ENCODE data around the gene ACTA2.
A peak's percentile ranks its signal among the peaks of the same experiment; 100 is the strongest.
"Not testable (repeated sequence)": the region's sequence is repeated elsewhere in the genome, so short reads cannot be mapped to it uniquely, and the experiment has no call there.

ACTA2 gene

DNA sequence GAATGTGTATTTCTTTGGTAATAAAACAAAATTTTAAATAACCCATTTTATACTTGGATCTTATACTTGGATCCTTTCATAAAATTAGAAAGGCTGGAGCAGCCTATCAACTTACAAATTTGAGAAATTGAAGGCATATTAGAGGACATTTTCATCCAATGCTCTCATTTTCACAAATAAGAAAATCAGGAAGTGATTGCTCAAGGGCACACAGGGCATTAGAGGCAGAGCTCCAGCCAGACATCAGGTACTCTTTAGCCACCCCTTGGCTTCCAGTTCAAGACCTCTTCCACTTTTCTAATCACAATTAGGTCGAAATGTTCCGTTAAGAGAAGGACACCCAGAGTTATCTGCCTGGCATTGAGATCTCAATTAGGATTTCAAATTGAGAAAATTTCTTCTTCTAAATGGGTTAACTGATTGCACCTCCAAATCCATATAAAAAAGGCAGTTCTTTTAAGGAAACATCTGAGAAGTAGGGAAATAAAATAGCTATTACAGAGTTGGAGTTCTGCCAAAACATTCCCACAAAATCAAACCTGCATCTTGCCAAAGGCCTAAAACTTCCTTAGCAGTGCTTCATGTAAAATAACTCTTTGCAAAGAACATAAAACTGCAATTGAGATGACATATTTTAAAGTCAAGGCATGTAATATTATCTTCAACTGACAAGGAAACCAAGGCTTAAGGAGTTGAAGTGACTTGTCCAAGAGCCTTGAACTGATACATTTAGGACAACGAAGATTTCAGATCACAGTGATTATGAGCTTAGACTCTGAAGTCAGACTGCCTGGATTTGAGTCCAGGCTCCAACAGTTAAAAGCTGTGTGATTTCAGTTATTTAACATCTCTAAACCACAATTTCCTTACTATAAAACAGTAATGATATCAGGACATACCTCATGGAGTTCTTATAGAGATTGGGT is 2.4 kb downstream of the ACTA2 start:
- no peak for DNase-seq (ENCODE audit: low read depth in 2 of 2)

GRCh38 chr10:88949051-88949450 is 3.5 kb downstream of the ACTA2 start:
- DNase-seq (ENCODE audit: low read depth in 2 of 2), result no peak

DNA sequence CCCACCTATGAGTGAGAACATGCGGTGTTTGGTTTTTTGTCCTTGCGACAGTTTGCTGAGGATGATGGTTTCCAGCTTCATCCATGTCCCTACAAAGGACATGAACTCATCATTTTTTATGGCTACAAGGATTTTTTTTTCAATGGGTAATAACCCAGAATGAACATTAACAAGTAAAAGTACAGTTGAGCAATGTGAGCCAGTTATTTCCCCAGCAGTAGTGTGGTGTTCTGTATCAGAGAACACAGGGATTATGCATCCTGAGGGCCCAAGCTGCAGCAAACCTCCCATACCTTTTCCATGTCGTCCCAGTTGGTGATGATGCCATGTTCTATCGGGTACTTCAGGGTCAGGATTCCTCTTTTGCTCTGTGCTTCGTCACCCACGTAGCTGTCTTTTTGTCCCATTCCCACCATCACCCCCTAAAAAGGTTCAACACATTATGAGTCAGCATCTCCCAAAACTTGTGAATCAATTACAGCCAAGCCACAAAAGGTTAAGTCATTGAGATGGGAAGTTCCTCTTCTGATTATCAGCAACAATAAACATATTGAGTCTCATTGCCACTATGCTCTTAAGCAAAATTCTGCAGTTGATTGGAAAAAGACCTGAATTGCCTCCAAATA is 5.5 kb downstream of the ACTA2 start:
- no peak for DNase-seq (ENCODE audit: low read depth in 2 of 2)

DNA sequence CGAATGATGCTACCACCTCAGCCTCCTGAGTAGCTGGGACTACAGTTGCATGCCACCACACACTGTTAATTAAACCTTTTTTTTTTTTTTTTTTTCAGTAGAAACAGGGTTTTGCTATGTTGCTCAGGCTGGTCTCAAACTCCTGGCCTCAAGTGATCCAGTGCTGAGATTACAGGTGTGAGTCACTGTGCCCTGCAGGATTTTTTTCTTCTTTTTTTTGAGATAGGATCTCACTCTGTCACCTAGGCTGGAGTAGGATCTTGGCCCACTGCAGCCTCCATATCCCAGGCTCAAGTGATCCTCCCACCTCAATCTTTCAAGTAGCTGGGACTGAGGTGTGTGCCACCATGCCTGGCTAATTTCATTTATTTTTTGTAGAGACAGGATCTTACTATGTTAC is 6.4 kb downstream of the ACTA2 start:
- DNase-seq (ENCODE audit: low read depth in 2 of 2), result no peak

GRCh38 chr10:88944813-88945212 is 7.8 kb downstream of the ACTA2 start:
- DNase-seq (ENCODE audit: low read depth in 2 of 2), result no peak

DNA sequence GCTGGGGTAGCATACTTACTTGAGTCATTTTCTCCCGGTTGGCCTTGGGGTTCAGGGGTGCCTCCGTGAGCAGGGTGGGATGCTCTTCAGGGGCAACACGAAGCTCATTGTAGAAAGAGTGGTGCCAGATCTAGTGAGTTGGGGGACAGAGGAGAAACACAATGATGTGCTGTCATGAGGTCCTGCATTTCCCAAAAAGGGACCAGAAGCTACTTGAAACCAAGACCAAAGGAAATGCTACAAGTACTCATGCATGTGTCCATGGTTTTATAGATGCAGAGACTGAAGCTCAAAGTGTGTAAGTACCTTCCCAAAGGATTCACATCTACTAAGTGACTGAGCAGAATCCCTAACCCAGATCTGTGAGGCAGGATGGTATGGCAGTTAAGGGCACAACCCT is 8.8 kb downstream of the ACTA2 start:
- no peak for DNase-seq (ENCODE audit: low read depth in 2 of 2)

- no peak for DNase-seq (ENCODE audit: low read depth in 2 of 2)
Measured at GRCh38 chr10:88941026-88941425, 11.5 kb downstream of the ACTA2 start.

DNA sequence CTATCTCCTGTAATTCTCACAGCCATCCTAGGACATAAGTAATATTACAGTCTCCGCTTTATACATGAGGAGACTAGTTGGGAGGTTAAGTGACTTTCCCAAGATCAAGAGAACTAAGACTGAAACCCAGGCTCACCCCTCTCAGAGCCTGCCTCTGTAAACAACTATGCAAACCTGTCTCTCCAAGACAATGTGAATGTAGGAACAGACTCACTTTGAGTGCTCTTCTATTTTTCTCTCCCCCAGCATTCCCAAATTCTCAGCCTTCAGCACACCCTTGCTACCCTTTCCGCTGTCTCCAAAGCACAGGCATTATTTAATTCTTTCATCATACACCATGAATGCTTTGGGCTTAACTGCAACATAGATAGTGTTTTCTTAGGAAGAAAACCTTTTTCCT is 13.6 kb downstream of the ACTA2 start:
- no peak for DNase-seq (ENCODE audit: low read depth in 2 of 2)

DNA sequence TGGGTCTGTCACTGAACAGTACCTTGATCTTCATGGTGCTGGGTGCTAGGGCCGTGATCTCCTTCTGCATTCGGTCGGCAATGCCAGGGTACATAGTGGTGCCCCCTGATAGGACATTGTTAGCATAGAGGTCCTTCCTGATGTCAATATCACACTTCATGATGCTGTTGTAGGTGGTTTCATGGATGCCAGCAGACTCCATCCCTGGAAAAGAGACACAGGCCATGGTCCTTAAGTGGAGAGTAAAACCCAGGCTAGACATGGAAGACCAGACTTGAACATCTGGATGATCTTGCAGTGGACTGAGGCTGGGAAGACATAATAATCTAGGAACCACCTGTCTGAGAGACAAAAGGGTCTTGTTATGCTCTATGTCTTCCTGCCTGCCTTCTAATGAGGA is 14.5 kb downstream of the ACTA2 start:
- no peak for DNase-seq (ENCODE audit: low read depth in 2 of 2)

DNA sequence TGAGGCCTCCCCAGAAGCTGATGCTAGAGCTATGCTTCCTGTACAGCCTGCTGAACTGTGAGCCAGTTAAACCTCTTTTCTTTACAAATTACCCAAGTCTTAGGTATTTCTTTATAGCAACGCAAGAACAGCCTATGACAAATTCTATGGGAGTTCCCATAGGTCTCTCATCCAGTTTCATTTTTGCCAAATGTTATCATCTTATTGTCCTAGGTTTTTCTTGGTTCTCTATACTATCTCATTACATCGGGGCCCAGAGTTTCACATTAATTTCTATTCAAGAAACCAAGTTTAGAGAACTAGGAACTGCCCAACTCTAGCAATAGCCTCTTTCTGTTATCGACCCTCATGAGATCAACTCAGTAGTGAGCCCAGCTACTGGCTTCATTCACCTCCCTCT is 15.9 kb downstream of the ACTA2 start:
- DNase-seq (ENCODE audit: low read depth in 2 of 2), result no peak

DNA sequence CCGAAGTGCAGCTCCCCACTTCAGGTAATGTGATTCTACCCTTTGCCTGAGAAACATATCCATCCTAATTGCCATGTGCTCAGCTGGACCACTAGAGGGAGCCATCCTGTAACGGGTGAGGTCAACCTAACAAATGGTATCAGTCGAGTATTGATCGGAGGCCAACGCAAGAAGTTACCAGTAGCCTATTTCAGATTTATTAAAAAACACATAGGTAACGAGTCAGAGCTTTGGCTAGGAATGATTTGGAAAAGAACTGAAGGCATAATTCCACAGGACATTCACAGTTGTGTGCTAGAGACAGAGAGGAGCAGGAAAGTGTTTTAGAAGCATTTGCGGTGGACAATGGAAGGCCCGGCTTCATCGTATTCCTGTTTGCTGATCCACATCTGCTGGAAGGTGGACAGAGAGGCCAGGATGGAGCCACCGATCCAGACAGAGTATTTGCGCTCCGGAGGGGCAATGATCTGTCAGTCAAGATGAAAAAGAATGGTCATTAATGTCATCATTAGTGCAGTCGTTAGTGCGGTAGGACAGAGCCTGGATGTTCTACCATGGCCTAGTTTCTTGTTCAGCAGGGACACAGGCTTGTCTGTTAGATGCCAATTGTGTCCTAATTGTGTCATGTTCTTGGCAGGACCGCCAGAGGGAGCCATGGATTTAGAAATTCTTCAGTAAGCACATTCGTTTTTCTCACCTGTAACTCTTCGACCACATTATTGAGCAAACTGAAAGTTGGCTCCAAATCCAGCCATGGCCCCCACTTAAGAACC is 17.5 kb downstream of the ACTA2 start:
- peak; percentile 40 to 54 for DNase-seq (ENCODE audit: low read depth in 2 of 2)

DNA sequence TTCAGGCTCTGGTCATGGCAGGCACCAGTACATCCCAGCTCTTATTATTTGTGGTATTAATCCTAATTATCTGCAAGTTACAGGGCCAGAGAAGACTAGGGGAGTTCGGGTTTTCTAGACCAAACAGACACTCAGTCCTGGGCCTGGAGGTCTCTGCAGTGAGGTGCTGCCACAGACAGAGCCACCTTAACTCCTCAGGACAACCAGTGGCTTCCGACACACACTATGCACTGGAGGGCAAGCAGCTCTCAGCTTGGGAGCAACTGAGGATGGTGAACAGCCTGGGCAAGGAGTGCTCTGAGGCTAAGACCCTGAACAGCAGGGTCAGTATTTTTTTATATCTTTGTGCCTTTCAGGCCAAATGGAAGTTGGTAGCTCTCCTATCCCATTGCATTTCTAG is 19.0 kb downstream of the ACTA2 start:
- no peak for DNase-seq (ENCODE audit: low read depth in 2 of 2)

GRCh38 chr10:88932539-88933256 is 19.9 kb downstream of the ACTA2 start:
- DNase-seq (ENCODE audit: low read depth in 2 of 2), result peak in 1 of 2 experiments; percentile 12

GRCh38 chr10:88932029-88932428 is 20.5 kb downstream of the ACTA2 start:
- DNase-seq (ENCODE audit: low read depth in 2 of 2), result not testable (repeated sequence)

DNA sequence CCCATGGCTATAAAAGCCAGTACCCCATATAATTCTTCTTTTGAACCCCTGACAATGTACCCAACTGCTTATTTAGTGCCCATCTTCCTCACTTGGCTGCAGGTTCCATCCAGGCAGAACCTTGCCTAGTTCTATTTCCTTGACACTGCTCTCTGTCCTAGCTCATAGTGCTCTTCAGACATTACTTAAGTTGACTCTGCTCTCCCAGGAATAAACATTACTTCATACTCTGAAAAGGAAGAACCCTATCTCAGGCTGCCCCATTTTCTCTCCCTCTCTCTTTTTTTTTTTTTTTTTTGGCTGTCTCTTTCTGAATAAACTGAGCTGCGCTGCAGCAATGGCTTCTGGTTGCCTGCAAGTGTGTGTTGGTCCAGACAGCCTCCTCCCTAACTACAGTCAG is 21.0 kb downstream of the ACTA2 start:
- DNase-seq (ENCODE audit: low read depth in 2 of 2), result no peak

DNA sequence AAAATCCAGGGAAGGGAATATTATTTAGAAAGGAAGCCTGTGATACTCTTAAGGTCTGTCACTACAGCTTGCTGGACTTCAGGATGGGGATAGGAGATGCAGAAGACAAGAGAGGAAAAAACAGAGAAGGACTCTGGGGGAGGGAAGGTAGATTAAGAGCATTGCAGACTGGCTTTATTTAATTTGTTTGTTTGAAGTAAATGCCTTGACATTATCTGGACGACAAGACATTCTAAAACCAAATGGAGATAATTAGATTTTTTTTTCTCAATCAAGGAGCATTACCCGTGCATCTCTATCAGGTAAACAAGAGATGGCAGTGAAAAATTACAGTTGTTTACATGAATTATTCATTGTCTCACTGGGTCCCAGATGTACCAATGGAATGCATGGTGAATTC is 24.3 kb downstream of the ACTA2 start:
- no peak for DNase-seq (ENCODE audit: low read depth in 2 of 2)

- no peak for DNase-seq (ENCODE audit: low read depth in 2 of 2)
Measured at GRCh38 chr10:88927416-88927690, 25.2 kb downstream of the ACTA2 start.

GRCh38 chr10:88926566-88927415 is 25.8 kb downstream of the ACTA2 start:
- DNase-seq (ENCODE audit: low read depth in 2 of 2), result no peak

DNA sequence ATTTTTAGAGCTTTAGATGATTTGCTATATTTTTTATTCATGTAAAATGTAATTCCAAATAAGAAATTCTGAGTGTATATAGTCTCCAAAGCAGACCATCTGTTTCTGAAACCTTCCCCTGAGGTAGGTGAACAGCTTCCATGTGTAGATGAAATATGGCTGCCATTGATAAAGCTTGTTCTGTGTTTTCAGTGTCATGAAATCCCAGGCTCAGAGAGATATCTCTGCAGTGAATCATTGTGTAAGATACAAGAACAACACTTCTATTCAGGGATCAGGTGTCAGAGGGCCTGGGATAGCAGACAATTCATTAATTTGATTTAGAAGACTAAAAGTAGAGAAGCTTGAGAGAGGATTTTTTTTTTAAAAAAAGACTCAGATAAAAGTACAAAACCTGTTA is 29.1 kb downstream of the ACTA2 start:
- no peak for DNase-seq (ENCODE audit: low read depth in 2 of 2)

DNA sequence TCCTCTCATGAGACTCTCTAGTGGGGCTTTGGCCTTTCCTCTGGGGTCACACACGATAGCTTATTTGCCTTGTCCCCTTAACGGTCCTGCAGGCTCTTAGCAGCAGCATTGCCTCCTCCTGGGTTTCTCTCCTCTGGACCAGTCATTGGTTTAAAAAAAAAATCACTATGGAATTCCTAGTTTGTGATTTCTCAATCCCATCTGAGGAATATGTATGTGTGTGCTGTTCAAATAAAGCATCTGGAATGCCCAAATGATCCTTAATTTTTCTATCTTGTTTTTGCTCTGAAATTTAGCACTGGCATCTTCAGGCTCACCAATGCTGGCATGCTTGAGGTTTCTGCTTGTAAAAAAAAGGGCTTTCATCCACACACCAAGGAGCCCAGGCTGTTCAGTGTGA is 30.5 kb downstream of the ACTA2 start:
- no peak for DNase-seq (ENCODE audit: low read depth in 2 of 2)

DNA sequence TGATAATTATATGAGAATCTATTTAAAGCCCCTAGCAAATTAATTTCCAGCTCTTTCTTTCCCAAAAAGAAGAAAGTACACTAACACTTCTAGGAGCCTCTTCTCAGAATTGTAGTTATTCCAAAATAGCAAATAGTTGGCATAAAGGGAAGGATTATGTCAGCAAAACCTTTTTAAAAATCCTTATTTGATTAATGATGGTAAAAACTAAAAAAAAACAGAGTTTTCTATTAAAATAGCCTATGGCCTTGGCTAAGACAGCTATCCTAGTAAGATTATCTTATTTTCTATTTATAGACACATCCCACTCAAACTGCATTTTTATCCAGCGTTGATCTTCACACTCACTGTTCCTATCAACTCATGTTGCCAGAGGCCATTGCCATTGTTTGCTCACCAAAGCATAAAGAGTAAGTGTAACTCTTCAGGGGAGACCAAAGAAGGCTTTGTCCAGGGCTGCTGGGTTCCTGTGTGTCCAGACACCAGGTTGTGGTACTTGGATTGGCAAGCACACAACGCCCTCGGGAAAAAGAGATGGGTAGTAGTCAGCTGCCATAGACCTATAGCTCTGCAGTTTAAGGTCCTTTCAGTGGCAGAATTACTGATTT is 31.5 kb downstream of the ACTA2 start:
- no peak for DNase-seq (ENCODE audit: low read depth in 2 of 2)

Measured in stimulated activated CD4-positive, alpha-beta T cell treated with anti-CD3 and anti-CD28 coated beads, Interleukin-12 subunit alpha, Interleukin-12 subunit beta, amount 100 ng/mL, for 24 hours (primary cell).